DMS79 (cell line): ENCODE data around the gene TIMM17A.

Source experiments
- DNase-seq: peaks from one replicate; lab custom pipeline; 2025; lab: John Stamatoyannopoulos, UW

Gene TIMM17A

GRCh38 chr1:201955009-201955728, at the start of gene TIMM17A:
Gene TIMM17A (plus strand): TSS chr1:201955503. CDS start chr1:201955527, 24 bp downstream.
- peak; percentile 96 for DNase-seq

DNA sequence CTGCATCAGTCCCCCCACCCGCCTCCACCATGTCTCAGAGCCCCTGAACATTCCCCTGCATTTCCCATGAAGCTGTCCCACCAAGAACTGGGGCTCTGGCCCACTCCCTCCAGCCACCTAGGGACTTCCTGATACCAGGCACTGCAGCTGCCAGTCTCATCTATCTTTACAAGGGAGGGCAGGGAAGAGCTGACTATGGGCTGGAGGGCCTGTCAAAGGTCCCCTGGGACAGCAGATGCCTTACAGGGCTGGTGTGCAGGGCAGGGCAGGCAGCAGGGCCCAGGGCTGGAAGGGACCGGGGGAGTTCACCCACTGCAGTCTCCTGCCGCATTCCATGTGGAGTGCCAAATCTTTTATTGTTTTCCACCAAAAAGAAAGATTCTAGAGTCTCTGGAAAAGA, 49.0 kb upstream of the TIMM17A start:
- DNase-seq, result no peak

GRCh38 chr1:201907621-201908020, 47.7 kb upstream of the TIMM17A start:
- no peak for DNase-seq

- no peak for DNase-seq
Observed at GRCh38 chr1:201911826-201912571, 43.3 kb upstream of the TIMM17A start.

GRCh38 chr1:201912832-201913231, 42.5 kb upstream of the TIMM17A start:
- DNase-seq, result no peak

DNA sequence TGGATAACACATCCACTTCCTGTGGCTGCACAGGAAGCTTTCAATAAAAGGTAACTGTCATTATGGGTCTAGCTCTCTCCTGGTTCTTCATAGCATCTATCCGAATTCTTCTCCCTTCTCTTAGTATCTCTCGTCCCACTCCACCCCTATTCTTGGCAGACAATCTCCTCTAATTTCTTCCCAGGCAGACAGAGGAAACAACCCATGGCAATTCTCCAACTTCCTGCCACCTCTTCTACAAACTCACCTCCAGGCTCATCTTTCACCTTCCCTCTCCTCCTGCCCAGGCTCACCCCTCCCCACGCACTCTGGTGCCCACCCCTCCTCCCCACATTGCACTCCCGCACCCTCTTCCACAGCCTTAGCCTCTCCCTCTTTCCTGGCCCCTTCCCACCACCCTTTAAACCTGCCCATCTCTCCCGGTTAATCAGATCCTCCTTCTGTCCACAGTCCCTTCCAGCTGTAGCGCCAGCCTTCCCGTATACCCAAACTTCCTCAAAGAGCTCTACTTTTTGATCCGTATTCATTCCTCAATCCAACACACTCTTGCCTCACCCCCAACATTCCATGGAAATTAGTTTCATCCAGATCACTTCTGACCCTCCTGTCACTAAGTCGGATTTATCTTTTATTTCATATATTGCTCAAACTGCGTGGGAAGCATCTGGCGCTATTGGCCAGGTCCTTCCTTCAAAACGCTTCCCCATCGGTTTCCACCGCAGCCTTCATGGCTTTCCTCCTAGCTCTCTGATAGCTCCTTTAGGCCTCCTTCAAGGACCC, 40.7 kb upstream of the TIMM17A start:
- no peak for DNase-seq

DNA sequence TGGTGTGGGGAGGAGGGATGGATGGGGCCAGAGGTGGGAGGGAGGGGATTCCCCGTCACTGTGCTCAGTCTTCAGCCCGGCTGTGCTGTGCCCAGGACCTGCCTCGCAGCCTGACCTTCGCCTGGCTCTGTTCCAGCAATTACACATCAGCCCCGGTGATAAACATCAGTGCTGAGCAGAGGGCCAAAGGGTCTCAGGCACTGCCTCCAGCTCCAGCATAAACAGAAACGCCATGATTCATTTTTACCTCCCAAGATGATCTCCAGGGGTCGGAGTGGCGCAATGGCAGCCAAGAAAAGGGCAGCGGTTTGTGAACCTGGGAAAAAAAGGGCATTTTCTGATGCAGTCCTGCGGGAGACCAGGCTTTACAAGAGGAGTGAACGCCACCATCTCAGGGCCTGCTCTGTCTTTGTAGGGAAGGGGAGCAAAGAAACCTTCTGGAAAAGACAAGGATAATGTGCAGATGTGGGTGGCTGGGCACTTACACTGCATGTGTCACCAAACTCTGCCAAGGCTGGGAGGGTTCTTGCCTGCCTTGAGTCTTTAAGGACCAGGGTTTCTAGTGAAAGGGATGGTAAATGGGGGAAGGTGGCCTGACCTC, 38.6 kb upstream of the TIMM17A start:
- DNase-seq, result peak; percentile 16

DNA sequence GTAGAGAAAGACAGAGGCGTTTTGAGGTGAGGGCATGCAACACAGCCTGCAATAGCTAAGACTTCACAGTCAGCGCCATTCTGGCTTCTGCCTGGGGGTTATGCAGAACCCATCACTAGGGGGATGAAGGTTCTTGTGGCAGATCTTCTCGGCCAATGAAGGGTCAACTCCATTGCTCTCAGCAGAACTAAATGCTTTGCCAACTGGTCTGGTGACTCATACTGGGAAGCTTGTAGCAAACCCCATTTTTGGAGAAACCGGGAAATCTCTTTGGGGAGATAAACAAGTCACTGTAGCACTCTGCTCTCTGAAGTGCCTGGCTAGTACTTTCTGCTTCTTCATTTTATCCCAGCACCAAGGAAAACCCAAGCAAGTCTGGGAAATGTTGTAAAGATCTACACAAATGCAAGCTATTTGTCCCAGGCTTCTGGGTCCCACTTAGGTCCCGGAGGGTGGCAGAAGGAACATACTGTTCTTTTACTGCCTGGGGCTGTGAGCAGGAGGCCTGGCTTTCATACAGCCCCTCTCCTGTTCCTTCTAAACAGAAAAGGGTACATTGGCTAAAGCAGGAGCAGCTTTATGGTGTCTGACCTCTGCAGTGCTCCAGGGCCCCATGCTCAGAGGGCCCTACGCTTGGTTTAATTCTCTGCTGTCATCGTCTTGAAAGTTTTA, 37.8 kb upstream of the TIMM17A start:
- DNase-seq, result no peak

DNA sequence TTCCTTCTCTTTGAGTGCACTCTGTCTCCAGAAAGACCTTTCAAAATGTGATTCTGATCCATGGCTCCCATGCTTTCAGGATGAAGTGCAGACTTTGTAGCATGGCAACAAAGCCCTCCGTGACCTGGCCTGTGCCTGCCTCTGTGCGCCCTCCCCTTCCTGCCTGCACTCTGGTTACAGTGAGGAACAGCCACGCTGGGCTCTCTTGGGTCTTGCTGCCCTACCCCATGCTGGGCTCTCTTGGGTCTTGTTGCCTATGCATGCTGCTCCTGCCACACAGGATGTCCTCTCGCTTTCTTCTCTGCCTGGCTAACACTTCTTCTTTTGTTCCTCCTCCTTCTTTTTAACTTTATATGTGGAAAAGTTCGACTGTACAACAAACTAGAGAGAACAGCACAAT, 37.0 kb upstream of the TIMM17A start:
- no peak for DNase-seq

DNA sequence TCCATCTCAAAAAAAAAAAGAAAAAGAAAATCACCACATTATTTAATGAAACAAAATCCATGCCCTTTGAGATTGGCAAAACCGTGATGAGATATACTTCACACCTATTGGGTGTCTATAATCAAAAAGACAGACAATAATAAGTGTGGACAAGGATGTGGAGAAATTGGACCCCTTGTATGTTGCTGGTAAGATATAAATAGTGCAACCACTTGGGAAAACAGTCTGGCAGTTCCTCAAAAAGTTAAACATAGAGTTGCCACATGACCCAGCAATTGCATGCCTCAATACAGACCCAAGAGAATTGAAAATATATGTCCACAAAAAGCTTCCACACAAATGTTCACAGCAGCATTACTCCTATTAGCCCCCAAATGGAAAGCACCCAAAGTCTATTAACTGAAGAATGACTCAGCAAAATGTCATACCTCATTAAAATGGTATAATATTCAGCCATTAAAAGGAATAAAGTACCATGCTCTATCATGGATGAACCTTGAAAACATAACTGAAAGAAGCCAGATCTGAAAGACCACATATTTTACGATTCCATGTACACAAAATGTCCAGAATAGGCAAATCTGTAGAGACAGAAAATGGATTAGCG, 33.2 kb upstream of the TIMM17A start:
- no peak for DNase-seq

GRCh38 chr1:201925301-201925567, 30.1 kb upstream of the TIMM17A start:
- DNase-seq, result no peak

DNA sequence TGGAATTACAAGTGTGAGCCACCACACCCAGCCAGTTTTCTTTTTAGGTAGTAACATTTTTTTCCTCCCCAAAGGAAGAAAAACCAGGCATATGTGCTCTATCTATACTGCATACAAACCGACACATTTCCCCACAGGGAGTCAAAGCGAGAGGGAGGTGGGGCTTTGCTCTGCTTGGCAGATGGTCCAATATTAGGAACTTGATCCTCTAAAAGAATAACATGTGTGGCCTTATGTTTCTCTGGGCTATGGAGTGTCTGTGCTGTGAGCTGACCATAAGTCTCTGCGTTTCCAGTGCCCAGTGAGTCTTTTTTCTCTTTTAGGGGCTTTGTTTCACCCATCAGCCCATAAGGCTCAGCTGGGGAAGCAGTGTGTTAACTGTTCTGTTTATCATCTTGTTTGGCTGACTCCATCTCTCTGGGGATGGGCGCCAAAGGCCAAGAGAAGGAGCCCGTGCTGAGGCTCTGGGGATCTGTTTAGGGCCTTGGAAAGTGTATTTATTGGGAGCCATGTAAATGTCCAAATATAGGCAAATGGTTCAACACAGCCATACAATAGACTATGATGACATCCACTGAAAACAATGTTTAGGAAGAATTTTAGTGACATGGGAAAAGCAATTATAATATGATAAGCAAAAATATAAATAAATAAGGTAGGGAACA, 29.2 kb upstream of the TIMM17A start:
- no peak for DNase-seq

GRCh38 chr1:201928266-201928665, 27.0 kb upstream of the TIMM17A start:
- no peak for DNase-seq

- DNase-seq, result no peak
Observed at GRCh38 chr1:201930137-201930536, 25.2 kb upstream of the TIMM17A start.

DNA sequence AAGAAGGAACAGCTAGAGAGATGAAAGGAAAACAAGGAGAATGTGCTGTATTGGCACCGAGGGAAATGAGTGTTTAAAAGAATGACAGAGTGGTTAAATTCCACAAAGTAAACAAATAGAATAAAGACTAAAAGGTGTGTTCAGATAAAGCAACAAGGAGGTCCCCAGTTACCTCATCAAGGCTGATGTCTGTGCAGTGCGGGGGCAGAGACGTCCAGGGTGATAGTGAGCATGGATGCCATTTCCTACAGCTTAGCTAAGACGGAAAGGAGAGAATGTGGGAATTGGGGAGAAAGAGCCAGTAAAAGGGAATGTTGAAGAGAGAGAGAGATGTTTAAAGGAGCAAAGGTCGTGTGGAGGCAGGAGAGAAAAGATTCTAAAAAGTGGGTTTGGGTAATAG, 24.5 kb upstream of the TIMM17A start:
- no peak for DNase-seq

- no peak for DNase-seq
Observed at GRCh38 chr1:201933840-201934430, 21.4 kb upstream of the TIMM17A start.

GRCh38 chr1:201937624-201938213, 17.6 kb upstream of the TIMM17A start:
- DNase-seq, result no peak

GRCh38 chr1:201938440-201939035, 16.8 kb upstream of the TIMM17A start:
- DNase-seq, result no peak

DNA sequence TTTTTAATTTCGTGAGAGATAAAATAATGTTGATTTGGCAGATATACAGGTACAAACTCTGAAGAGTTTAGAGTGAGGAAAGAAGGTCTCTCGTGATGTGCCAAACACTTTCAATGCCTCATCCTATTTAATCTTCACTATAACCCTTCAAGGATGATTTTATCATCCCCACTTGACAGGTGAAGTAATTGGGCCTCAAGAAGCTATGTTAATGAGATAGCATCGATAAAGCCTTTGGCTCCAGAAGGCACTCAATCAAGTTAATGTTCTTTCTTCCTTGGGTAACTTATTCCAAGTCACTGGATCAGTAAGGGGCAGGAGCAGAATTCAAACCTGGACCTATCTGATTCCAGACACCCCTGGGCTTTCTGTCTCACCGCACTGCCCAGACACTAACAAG, 16.2 kb upstream of the TIMM17A start:
- DNase-seq, result no peak

GRCh38 chr1:201939574-201939973, 15.7 kb upstream of the TIMM17A start:
- DNase-seq, result no peak
